Panc1 (cell line): ENCODE measurements around the gene TTLL5. TPM values are rescaled to one million over a fixed set of nuclear protein-coding genes. Genes with fewer than 3 reads are reported as not detected.

Source experiments
- ATAC-seq: fragments of 200-7000 bp; cut with Tn5 transposase; 2 replicates; pipeline ENCODE4 v1.9.1; 2020; ENCODE audit warnings: mild to moderate bottlenecking, moderate library complexity
- BruUV-seq: library from RNA; stranded (reverse); fragments of 400-500 nt; replicated peaks from 2 replicates; lab custom pipeline; 2021; lab: Mats Ljungman, UMichigan
- CTCF ChIA-PET: fragments of 300-600 bp; sonication (Branson Sonifier 250); formaldehyde crosslinking; loops from one replicate; lab custom pipeline; 2022; ENCODE audit warnings: antibody characterized with exemption; lab: Charles Lee
- POLR2A ChIA-PET: fragments of 300-600 bp; sonication (Branson Sonifier 250); formaldehyde crosslinking; loops from one replicate; lab custom pipeline; 2022; ENCODE audit warnings: antibody characterized with exemption; lab: Charles Lee
- DNase-seq: peaks from one replicate; pipeline ENCODE4 v3.0.0-alpha.2; 2010; ENCODE audit warnings: low read depth, low spot score
- H3K27ac ChIP-seq: 2 replicates; pipeline ENCODE4 v1.5.1; 2011; ENCODE audit warnings: mild to moderate bottlenecking, low read length, inconsistent platforms
- H3K27me3 ChIP-seq: fragments of 200-500 bp; sonication (Bioruptor generic); 2 replicates; pipeline ENCODE4 v1.6.0; 2014; ENCODE audit warnings: low read length, inconsistent platforms; ENCODE audit not compliant: control insufficient read depth, insufficient read depth
- H3K36me3 ChIP-seq: fragments of 200-500 bp; sonication (Bioruptor generic); 2 replicates; pipeline ENCODE4 v1.5.1; 2014; ENCODE audit warnings: inconsistent platforms, mild to moderate bottlenecking, low read length, moderate library complexity; ENCODE audit not compliant: control insufficient read depth, insufficient read depth
- H3K4me1 ChIP-seq: 2 replicates; pipeline ENCODE4 v1.5.1; 2011; ENCODE audit warnings: inconsistent platforms, mild to moderate bottlenecking, low read length, moderate library complexity; ENCODE audit not compliant: control insufficient read depth, insufficient read depth
- H3K4me3 ChIP-seq, 2 experiments: 2 replicates each; pipeline ENCODE4 v1.5.1; 2011 to 2012; ENCODE audit warnings: low read depth in 2 of 2, low read length in 2 of 2, mild to moderate bottlenecking in 2 of 2, inconsistent platforms in 1 of 2, moderate library complexity in 1 of 2
- H3K9me3 ChIP-seq: fragments of 200-500 bp; sonication (Bioruptor generic); 2 replicates; pipeline ENCODE4 v1.5.1; 2014; ENCODE audit warnings: low read depth, mild to moderate bottlenecking, inconsistent platforms, low read length, moderate library complexity; ENCODE audit not compliant: control insufficient read depth, insufficient read depth
- POLR2AphosphoS5 ChIP-seq: IDR thresholded peaks from 2 replicates; pipeline ENCODE4 v1.6.1; 2012; ENCODE audit warnings: mild to moderate bottlenecking, low read depth, low read length, moderate library complexity
- SIN3A ChIP-seq: IDR thresholded peaks from 2 replicates; pipeline ENCODE4 v1.6.1; 2012; ENCODE audit warnings: low read depth, mild to moderate bottlenecking, low read length, moderate library complexity, borderline replicate concordance; ENCODE audit not compliant: insufficient read depth
- TCF7L2 ChIP-seq: IDR thresholded peaks from 2 replicates; pipeline ENCODE4 v1.6.1; 2011; ENCODE audit warnings: mild to moderate bottlenecking, low read depth, low read length, inconsistent platforms
- in situ Hi-C: cut with HindIII; loops from 2 replicates; pipeline ENCODE4 v1.10.0; 2016; ENCODE audit warnings: low sequenced_read_pairs, low pct_unique_long_range_greater_than_20kb
- intact Hi-C: fragments of 100-400 bp; cut with micrococcal nuclease; formaldehyde crosslinking; loops from one replicate; pipeline ENCODE4 v1.10.0; 2022; ENCODE audit not compliant: unreplicated experiment
- total RNA-seq: library from RNA; stranded (reverse); gene quantifications from one replicate; pipeline ENCODE4 v1.2.1, GENCODE V29; 2021; ENCODE audit not compliant: unreplicated experiment
- TF ChIP-seq, protein P1 (sequence below): fragments of 450-650 bp; IDR thresholded peaks from 2 replicates; pipeline ENCODE4 v1.5.1; 2017; ENCODE audit warnings: mild to moderate bottlenecking
- TF ChIP-seq, protein P2 (sequence below), 2 experiments: IDR thresholded peaks; 2 replicates each; pipeline ENCODE4 v1.6.1; 2011 to 2012; ENCODE audit warnings: low read depth in 2 of 2, control low read depth in 1 of 2, low read length in 1 of 2, mild to moderate bottlenecking in 1 of 2, moderate library complexity in 1 of 2; ENCODE audit not compliant: insufficient read depth in 1 of 2

The TTLL5 gene
- total RNA-seq, 1 experiment from 2014 or later: 23.5 TPM

DNA sequence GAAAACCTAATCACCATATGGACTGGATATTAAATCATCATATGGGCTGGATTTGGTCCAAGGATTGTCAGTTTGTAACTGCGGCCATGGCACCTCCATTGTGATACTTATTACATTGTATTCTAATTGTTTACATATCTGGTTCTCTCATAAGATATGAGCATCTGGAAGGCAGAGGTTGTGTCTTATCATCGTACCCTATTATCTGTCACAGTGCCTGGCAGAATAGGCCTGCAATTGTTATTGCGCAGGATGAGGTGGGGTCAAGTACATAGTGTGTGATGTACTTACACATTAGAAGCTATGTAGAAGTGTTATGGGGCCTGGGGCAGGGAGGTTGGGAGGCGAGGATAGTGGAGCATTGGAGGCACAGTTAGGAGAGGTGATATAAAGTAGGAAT, 329.3 kb downstream of the TTLL5 start:
- Histone ChIP-seq H3K4me3 (no peak overlapping the region), H3K4me1 (peaks cover 5% of the 10 kb centered on the region), H3K27ac (no peak overlapping the region), H3K27me3 (no peaks in the 10 kb centered on the region), H3K36me3 (no peaks in the 10 kb centered on the region; the same call in 1 of the 2 replicates), H3K9me3 (no peaks in the 10 kb centered on the region)
- ChIA-PET POLR2A (no interaction called here), CTCF (no interaction called here)
- TF ChIP-seq POLR2AphosphoS5 (no peak), TCF7L2 (no peak), SIN3A (no peak)
- TF ChIP-seq, protein P1, sequence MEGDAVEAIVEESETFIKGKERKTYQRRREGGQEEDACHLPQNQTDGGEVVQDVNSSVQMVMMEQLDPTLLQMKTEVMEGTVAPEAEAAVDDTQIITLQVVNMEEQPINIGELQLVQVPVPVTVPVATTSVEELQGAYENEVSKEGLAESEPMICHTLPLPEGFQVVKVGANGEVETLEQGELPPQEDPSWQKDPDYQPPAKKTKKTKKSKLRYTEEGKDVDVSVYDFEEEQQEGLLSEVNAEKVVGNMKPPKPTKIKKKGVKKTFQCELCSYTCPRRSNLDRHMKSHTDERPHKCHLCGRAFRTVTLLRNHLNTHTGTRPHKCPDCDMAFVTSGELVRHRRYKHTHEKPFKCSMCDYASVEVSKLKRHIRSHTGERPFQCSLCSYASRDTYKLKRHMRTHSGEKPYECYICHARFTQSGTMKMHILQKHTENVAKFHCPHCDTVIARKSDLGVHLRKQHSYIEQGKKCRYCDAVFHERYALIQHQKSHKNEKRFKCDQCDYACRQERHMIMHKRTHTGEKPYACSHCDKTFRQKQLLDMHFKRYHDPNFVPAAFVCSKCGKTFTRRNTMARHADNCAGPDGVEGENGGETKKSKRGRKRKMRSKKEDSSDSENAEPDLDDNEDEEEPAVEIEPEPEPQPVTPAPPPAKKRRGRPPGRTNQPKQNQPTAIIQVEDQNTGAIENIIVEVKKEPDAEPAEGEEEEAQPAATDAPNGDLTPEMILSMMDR: no peak
- TF ChIP-seq, protein P2, sequence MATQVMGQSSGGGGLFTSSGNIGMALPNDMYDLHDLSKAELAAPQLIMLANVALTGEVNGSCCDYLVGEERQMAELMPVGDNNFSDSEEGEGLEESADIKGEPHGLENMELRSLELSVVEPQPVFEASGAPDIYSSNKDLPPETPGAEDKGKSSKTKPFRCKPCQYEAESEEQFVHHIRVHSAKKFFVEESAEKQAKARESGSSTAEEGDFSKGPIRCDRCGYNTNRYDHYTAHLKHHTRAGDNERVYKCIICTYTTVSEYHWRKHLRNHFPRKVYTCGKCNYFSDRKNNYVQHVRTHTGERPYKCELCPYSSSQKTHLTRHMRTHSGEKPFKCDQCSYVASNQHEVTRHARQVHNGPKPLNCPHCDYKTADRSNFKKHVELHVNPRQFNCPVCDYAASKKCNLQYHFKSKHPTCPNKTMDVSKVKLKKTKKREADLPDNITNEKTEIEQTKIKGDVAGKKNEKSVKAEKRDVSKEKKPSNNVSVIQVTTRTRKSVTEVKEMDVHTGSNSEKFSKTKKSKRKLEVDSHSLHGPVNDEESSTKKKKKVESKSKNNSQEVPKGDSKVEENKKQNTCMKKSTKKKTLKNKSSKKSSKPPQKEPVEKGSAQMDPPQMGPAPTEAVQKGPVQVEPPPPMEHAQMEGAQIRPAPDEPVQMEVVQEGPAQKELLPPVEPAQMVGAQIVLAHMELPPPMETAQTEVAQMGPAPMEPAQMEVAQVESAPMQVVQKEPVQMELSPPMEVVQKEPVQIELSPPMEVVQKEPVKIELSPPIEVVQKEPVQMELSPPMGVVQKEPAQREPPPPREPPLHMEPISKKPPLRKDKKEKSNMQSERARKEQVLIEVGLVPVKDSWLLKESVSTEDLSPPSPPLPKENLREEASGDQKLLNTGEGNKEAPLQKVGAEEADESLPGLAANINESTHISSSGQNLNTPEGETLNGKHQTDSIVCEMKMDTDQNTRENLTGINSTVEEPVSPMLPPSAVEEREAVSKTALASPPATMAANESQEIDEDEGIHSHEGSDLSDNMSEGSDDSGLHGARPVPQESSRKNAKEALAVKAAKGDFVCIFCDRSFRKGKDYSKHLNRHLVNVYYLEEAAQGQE (IDR thresholded peaks at IDR 0.05; ENCODE audit: insufficient read depth in 1 of 2, low read depth in 2 of 2, low read length in 1 of 2): no peak
- DNase-seq (no peak), ATAC-seq (no peak)
- BruUV-seq: no TSS peak
- in situ Hi-C loops (no loop called here), intact Hi-C loops (no loop called here)

DNA sequence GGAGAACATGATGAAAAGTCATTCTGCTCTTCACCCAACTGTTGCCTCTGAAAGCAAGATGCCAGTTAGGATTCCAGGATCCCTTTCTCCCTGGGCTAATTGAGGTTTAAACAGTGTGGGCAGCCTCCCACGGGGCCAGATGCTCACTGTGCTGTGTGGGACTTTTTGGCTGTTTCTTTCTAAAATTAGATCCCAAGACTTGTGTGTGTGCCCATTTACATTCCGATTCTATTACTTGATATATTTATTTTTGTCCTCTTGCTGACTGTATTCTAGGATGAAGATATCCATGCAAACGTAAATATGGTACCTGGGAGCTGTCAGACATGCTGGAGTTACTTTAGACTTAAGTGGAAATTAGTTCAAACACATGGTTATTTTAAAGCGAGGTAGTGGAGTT, 330.7 kb downstream of the TTLL5 start:
- ATAC-seq: no peak
- Histone ChIP-seq H3K4me1 (no peaks in the 10 kb centered on the region), H3K36me3 (no peaks in the 10 kb centered on the region), H3K9me3 (no peaks in the 10 kb centered on the region), H3K27me3 (no peaks in the 10 kb centered on the region), H3K27ac (no peak overlapping the region), H3K4me3 (no peak overlapping the region)
- intact Hi-C loops: no loop called here
- POLR2A ChIA-PET: no interaction called here
- no TSS peak for BruUV-seq
- CTCF ChIA-PET: no interaction called here
- in situ Hi-C loops: no loop called here
- DNase-seq: no peak
- TF ChIP-seq, protein P2 (IDR thresholded peaks at IDR 0.05; ENCODE audit: insufficient read depth in 1 of 2, low read depth in 2 of 2, low read length in 1 of 2): no peak
- TF ChIP-seq TCF7L2 (no peak), SIN3A (no peak), POLR2AphosphoS5 (no peak)
- TF ChIP-seq, protein P1: no peak
